H7 (cell line): ENCODE measurements around the gene F10. TPM values are rescaled to one million over a fixed set of nuclear protein-coding genes. Genes with fewer than 3 reads are reported as not detected.
A peak's percentile ranks its signal among the peaks of the same experiment; 100 is the strongest.

ENCODE experiments used
- DNase-seq: peaks from one replicate; pipeline ENCODE4 v3.0.0; 2012
- H3K27me3 ChIP-seq: 2 replicates; pipeline ENCODE4 v1.6.0; 2011; ENCODE audit warnings: mild to moderate bottlenecking, low read length; ENCODE audit not compliant: control insufficient read depth, insufficient read depth
- H3K36me3 ChIP-seq: replicated peaks from 2 replicates; pipeline ENCODE4 v1.5.1; 2011; ENCODE audit warnings: low read length; ENCODE audit not compliant: control insufficient read depth, insufficient read depth
- H3K4me3 ChIP-seq: 2 replicates; pipeline ENCODE4 v1.5.1; 2011; ENCODE audit warnings: low read depth, mild to moderate bottlenecking, control low read depth, low read length, moderate library complexity; ENCODE audit not compliant: insufficient read depth
- total RNA-seq: library from RNA; depleted of rRNA; stranded (reverse); fragments of >200 nt; shearing (Covaris generic); gene quantifications from 2 replicates; pipeline ENCODE4 v1.2.3, GENCODE V29; 2014

The F10 gene
- total RNA-seq, 1 experiment from 2014 or later = 2.1 TPM

GRCh38 chr13:113141601-113141970, 19.0 kb downstream of the F10 start:
- Histone ChIP-seq H3K4me3 (no peak overlapping the region), H3K27me3 (no peaks in the 10 kb centered on the region), H3K36me3 (no peaks in the 10 kb centered on the region)
- peak; percentile 48 for DNase-seq

DNA sequence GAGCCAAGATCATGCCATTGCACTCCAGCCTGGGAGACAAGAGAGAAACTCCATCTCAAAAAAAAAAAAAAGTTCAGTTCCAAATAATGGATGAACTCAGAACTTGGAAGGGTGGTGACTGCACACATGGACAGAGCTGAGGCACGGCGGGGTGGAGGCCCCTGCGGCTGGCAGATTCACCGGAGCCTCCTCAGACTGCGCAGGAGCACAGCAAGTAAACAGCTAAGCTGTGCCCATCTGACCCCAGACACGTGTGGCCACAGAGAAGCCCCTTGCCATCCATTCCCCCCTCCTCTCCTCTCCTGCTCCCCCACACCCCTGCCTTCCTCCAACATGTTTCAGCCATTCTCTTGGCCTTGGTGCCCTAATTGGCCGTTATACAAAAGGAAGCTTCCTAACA, 20.3 kb downstream of the F10 start:
- H3K4me3 ChIP-seq = no peak overlapping the region
- peak; percentile 31 for DNase-seq

GRCh38 chr13:113143466-113144254, 21.1 kb downstream of the F10 start:
- DNase-seq = peak; percentile 62
- H3K27me3 ChIP-seq = no peaks in the 10 kb centered on the region
- no peak overlapping the region for H3K4me3 ChIP-seq
- H3K36me3 ChIP-seq = no peaks in the 10 kb centered on the region

More for the DNA sequence above, 20.3 kb downstream of the F10 start:
- Histone ChIP-seq H3K36me3 (no peaks in the 10 kb centered on the region), H3K27me3 (no peaks in the 10 kb centered on the region)

DNA sequence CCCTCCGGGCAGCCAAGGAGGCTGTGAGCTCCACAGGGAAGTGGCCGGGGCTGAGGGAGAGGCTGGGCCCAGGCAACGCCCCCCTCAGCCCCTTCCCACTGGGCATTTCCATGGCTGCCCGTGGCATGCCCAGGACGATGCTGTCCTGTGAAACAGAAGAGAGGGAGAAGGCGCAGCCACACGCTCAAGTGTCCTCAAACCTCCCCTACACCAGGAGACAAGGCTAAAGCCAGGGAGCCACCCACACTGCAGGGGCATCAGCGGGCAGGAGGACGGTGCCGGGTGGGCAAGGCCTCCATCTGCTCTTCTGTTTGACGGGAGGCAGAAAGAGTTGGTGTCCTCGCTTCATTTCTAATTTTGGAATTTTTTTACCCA, 21.6 kb downstream of the F10 start:
- H3K36me3 ChIP-seq = no peaks in the 10 kb centered on the region
- DNase-seq = no peak
- H3K27me3 ChIP-seq = no peaks in the 10 kb centered on the region
- H3K4me3 ChIP-seq = no peak overlapping the region

GRCh38 chr13:113145496-113145895, 22.9 kb downstream of the F10 start:
- no peak overlapping the region for H3K4me3 ChIP-seq
- H3K36me3 ChIP-seq = no peaks in the 10 kb centered on the region
- no peaks in the 10 kb centered on the region for H3K27me3 ChIP-seq
- DNase-seq = no peak

DNA sequence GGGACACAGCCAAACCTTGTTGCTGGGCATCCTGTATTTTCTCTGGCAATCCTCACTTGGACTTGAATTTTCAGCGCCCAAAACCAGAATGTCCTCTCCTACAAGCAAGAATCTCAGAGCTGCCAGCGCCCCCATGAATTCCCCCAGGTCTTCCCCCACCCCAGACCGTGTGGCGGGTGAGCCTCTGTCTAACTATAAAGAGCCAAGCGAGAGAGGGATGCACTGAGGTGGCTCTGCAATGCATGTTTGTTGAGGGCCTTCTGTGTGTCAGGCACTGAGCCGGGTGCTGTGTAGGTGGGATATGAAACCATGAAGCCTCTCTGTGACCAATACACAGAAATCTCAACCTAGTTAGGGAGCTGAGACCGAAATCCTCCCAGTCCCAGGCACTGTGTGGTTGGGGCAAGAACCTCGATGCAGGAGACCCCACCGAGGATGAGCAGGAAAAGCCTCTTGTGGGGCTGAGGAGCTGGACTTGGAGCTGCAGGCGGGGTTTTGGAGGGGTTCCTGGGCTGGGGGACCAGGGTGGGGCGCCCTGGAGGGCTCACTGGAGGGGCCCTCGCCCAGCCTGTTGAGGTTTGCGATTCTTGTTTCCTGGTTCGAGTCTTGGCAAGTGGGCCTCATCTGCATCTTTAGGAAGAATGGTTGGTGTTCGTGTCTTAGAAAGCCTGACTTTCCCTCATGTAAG, 23.5 kb downstream of the F10 start:
- Histone ChIP-seq H3K27me3 (no peaks in the 10 kb centered on the region), H3K4me3 (no peak overlapping the region), H3K36me3 (no peaks in the 10 kb centered on the region)
- DNase-seq = peak; percentile 18

DNA sequence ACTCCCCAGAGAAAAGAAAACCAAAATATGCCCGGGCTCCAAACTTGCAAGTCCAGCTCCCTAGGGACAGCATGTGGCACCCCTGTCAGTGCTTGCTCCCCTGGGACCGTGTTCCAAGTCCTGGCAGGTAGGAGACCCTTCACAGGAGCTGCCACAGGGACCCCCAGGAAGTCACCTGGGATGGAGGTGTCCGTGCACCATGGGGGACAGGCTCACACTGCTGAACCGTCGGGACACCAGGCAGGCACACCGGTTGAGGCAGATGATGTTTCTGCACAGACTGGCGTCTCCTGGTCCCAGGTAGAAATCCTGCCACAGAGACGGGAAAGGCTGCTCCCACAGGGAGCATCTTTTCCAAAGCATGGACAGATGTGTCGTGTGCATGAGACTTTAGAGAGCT, 24.2 kb downstream of the F10 start:
- H3K36me3 ChIP-seq = no peaks in the 10 kb centered on the region
- peaks cover under 1% of the 10 kb centered on the region; the same call in 1 of the 2 replicates for H3K27me3 ChIP-seq
- peak; percentile 20 for DNase-seq
- no peak overlapping the region for H3K4me3 ChIP-seq

- Histone ChIP-seq H3K4me3 (no peak overlapping the region), H3K36me3 (no peaks in the 10 kb centered on the region), H3K27me3 (peaks cover 4% of the 10 kb centered on the region)
- DNase-seq = no peak
These were observed 24.6 kb downstream of the F10 start for GRCh38 chr13:113147206-113147605.

DNA sequence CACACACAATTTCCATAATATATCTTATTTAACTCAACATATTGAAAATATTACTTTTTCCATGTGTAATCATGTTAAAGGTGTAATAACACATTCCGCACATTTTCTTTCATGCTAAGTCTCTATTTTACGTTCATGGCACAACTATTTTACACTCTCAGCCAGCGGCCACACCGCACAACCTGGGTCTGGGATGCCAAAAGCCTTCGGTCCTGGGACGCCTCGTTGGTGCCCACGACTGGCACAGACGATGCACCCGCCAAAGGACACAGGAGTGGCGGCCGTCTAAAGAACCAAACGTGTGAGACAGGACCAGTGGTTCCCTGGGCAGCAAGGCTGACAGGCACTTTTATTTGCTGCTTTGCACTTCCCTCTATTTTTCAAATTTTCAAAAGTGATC, 25.8 kb downstream of the F10 start:
- peaks cover 15% of the 10 kb centered on the region for H3K27me3 ChIP-seq

DNA sequence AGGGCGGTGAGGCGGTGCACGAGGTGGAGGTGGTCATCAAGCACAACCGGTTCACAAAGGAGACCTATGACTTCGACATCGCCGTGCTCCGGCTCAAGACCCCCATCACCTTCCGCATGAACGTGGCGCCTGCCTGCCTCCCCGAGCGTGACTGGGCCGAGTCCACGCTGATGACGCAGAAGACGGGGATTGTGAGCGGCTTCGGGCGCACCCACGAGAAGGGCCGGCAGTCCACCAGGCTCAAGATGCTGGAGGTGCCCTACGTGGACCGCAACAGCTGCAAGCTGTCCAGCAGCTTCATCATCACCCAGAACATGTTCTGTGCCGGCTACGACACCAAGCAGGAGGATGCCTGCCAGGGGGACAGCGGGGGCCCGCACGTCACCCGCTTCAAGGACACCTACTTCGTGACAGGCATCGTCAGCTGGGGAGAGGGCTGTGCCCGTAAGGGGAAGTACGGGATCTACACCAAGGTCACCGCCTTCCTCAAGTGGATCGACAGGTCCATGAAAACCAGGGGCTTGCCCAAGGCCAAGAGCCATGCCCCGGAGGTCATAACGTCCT, 26.4 kb downstream of the F10 start:
- Histone ChIP-seq H3K27me3 (peaks cover 17% of the 10 kb centered on the region), H3K36me3 (no peaks in the 10 kb centered on the region), H3K4me3 (no peak overlapping the region)
- DNase-seq = peak; percentile 30

More for the DNA sequence above, 25.8 kb downstream of the F10 start:
- H3K4me3 ChIP-seq = no peak overlapping the region
- H3K36me3 ChIP-seq = no peaks in the 10 kb centered on the region
- DNase-seq = no peak

DNA sequence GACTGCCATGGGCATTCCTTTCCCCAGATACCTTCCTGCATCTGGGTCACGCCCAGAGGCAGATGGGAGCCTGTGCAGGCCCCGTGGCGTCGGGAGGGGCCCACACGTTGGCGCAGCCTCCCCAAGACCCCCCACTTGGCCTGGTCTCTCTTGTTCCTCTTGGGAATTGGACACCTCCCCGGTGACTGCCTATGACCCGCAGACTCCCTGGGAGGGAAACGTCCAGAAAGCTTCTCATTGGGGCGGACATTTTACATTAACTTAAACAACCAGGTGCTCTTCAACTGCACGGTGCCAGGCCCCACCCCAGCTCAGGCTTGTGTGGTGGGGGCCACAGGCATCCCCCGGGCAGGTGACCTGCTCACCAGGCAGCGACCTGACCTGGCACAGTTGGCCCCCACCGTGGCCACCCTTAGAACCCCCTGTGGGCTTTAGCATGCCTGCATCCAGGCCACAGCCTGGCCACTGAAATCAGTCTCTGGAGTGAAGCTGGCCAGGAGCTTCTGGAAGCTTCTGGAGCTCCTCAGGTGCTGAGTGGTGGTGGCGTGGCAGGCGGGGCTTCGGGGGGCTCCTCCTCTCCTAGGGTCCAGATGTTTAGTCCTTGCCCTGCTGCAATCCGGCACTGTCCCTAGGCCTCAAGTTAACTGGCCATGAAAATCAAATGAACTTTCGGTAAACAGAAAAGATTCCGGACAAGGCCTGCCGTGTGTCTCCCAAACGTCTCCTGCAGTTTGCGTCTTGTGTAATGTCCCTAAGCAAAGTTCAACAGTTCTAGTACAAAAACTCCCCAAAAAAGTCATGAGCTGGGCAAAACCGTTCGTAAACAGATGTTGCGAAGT, 27.3 kb downstream of the F10 start:
- DNase-seq = peak; percentile 32
- Histone ChIP-seq H3K36me3 (no peaks in the 10 kb centered on the region), H3K4me3 (no peak overlapping the region), H3K27me3 (peaks cover 17% of the 10 kb centered on the region)

GRCh38 chr13:113150550-113151365, 28.2 kb downstream of the F10 start:
- peaks cover 17% of the 10 kb centered on the region for H3K27me3 ChIP-seq
- H3K36me3 ChIP-seq = no peaks in the 10 kb centered on the region
- peak; percentile 42 for DNase-seq
- H3K4me3 ChIP-seq = no peak overlapping the region

- Histone ChIP-seq H3K4me3 (no peak overlapping the region), H3K27me3 (peaks cover 17% of the 10 kb centered on the region), H3K36me3 (no peaks in the 10 kb centered on the region)
- DNase-seq = peak; percentile 69
These were observed 29.4 kb downstream of the F10 start for GRCh38 chr13:113151745-113152690.
